ENCODE measurements around the gene NR3C2. TPM values are rescaled to one million over a fixed set of nuclear protein-coding genes. Genes with fewer than 3 reads are reported as not detected.

NR3C2 gene
- total RNA-seq, 1 experiment from 2014 or later: 2.8 TPM

DNA sequence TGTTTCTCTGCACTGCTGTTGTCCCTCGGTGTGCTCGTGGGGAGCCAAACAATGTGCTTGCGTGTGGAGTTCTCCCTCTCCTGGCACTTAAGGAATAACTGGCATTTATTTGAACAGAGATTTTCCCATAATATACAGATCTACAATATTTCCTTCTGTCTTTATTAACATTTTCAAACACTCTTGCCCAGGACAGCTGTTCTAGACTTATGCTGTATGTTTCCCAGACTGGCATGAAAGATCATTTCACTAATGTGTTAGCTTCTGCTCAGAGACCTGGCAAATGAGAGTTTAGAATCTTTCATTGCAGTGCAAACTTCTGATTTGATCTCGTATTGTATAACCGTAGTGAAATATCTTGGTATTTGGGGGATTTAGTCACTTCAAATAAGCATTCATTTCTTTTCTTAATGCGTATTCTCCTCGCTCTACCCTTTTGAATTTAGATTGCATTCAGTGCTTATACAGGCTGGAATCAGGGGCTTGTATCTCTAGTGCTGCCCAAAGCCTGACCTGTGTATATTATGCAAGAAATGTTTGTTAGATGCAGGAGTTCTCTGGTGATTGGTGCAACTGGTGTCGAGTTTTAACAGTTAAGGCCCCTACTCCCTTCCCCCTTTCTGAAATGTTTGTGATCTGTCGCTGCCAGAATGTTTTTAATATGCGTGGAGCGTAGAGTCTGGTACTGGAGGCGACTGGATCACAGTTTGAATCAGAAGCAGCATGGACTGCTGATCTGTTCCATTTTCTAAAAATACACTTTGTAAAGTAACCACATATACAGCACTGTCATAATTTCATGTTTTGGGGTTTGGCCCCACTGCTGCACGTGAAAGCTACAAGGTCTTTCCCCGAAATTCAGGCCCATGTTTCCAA, 384.0 kb downstream of the NR3C2 start:
- TF ChIP-seq EZH2phosphoT487 (IDR thresholded peaks at IDR 0.05; ENCODE audit: borderline replicate concordance, low read length): no peak
- TF ChIP-seq, protein P1, sequence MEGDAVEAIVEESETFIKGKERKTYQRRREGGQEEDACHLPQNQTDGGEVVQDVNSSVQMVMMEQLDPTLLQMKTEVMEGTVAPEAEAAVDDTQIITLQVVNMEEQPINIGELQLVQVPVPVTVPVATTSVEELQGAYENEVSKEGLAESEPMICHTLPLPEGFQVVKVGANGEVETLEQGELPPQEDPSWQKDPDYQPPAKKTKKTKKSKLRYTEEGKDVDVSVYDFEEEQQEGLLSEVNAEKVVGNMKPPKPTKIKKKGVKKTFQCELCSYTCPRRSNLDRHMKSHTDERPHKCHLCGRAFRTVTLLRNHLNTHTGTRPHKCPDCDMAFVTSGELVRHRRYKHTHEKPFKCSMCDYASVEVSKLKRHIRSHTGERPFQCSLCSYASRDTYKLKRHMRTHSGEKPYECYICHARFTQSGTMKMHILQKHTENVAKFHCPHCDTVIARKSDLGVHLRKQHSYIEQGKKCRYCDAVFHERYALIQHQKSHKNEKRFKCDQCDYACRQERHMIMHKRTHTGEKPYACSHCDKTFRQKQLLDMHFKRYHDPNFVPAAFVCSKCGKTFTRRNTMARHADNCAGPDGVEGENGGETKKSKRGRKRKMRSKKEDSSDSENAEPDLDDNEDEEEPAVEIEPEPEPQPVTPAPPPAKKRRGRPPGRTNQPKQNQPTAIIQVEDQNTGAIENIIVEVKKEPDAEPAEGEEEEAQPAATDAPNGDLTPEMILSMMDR (conservative IDR thresholded peaks at IDR 0.05; ENCODE audit: low read depth, low read length): no peak
- no peak for TF ChIP-seq EZH2 (IDR thresholded peaks at IDR 0.05; ENCODE audit: low read length, unreplicated experiment)
- no peaks in the 10 kb centered on the region for H4K20me1 ChIP-seq (ENCODE audit: low read length)
- H3K27ac ChIP-seq (ENCODE audit: low read length): no peak overlapping the region
- no peaks in the 10 kb centered on the region; the same call in 1 of the 2 replicates for H3K4me1 ChIP-seq (ENCODE audit: insufficient read depth, low read length)
- ATAC-seq: no peak
- no peaks in the 10 kb centered on the region for H3K36me3 ChIP-seq (ENCODE audit: low read depth, low read length)
- BruUV-seq (replicated peaks): no TSS peak
- DNase-seq: no peak
- H2AFZ ChIP-seq (ENCODE audit: low read length): no peak overlapping the region
- no peaks in the 10 kb centered on the region for H3K27me3 ChIP-seq (ENCODE audit: low read length)
- no peaks in the 10 kb centered on the region for H3F3A ChIP-seq (ENCODE audit: low read length, unreplicated experiment)
- intact Hi-C loops (cut with micrococcal nuclease): no loop called here
- H3K79me2 ChIP-seq (ENCODE audit: low read length): no peaks in the 10 kb centered on the region
- no peak overlapping the region for H3K9ac ChIP-seq (ENCODE audit: low read length)
- ChIA-PET CTCF (no interaction called here), POLR2A (ENCODE audit: unreplicated experiment) (no interaction called here)
- no peaks in the 10 kb centered on the region for H3K9me2 ChIP-seq (replicated peaks; ENCODE audit: low read length)
- H3K9me3 ChIP-seq (ENCODE audit: low read length): no peaks in the 10 kb centered on the region
- no peak overlapping the region for H3K4me3 ChIP-seq (ENCODE audit: low read length)
- no peak overlapping the region for H3K4me2 ChIP-seq (ENCODE audit: low read length)

DNA sequence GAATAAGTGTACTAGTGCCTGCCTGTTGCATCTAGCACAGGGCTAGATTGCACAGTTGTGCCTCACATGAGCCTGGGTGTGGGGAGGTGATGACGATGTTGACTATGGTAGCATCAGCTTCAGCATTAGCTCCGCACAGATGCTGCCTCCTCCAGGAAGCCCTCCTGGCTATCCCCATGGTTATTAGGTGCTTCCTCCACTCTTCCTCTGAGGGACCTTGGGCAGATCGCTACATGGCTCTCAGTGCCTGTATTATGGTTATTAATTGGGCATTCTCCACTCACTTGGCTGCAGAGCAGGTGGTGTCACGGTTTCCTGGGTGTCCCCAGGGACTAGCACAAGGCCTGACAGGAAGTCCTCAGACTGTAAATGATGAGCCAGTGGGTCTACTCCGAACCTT, 384.7 kb downstream of the NR3C2 start:
- Histone ChIP-seq H3K9ac (ENCODE audit: low read length) (no peak overlapping the region), H3K4me3 (ENCODE audit: low read length) (no peak overlapping the region), H3K79me2 (ENCODE audit: low read length) (no peaks in the 10 kb centered on the region), H3K9me3 (ENCODE audit: low read length) (no peaks in the 10 kb centered on the region), H3F3A (ENCODE audit: low read length, unreplicated experiment) (no peaks in the 10 kb centered on the region), H3K4me2 (ENCODE audit: low read length) (no peak overlapping the region), H3K27me3 (ENCODE audit: low read length) (no peaks in the 10 kb centered on the region), H3K27ac (ENCODE audit: low read length) (no peak overlapping the region), H4K20me1 (ENCODE audit: low read length) (no peaks in the 10 kb centered on the region), H3K36me3 (ENCODE audit: low read depth, low read length) (no peaks in the 10 kb centered on the region), H3K9me2 (replicated peaks; ENCODE audit: low read length) (no peaks in the 10 kb centered on the region), H3K4me1 (ENCODE audit: insufficient read depth, low read length) (no peaks in the 10 kb centered on the region; the same call in 1 of the 2 replicates), H2AFZ (ENCODE audit: low read length) (no peak overlapping the region)
- TF ChIP-seq EZH2phosphoT487 (IDR thresholded peaks at IDR 0.05; ENCODE audit: borderline replicate concordance, low read length): no peak
- TF ChIP-seq, protein P1 (conservative IDR thresholded peaks at IDR 0.05; ENCODE audit: low read depth, low read length): no peak
- TF ChIP-seq EZH2 (IDR thresholded peaks at IDR 0.05; ENCODE audit: low read length, unreplicated experiment): no peak
- BruUV-seq (replicated peaks): no TSS peak
- intact Hi-C loops (cut with micrococcal nuclease): no loop called here
- CTCF ChIA-PET: no interaction called here
- POLR2A ChIA-PET (ENCODE audit: unreplicated experiment): no interaction called here
- DNase-seq: no peak
- ATAC-seq: no peak

DNA sequence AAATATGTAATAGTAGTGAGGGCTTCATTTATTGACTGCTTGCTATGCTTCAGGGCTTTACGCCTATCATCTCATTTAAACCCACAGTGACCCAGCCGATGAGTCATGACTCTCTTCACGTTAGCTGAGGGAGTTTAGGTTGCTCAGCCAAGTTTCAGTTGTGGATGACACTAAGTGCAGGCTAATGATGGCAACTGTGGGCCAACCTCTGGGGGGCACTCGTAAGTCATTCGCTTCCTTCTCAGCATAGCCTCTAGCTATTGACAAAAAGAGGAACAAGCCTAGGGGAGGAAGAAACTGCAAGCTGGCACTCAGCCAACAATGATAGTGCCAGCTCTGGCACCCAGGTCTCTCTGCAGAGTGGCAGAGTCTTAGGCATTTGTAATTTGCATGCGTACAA, 385.3 kb downstream of the NR3C2 start:
- Histone ChIP-seq H3K9me2 (replicated peaks; ENCODE audit: low read length) (no peaks in the 10 kb centered on the region), H3K79me2 (ENCODE audit: low read length) (no peaks in the 10 kb centered on the region), H3K27ac (ENCODE audit: low read length) (no peak overlapping the region), H3K4me3 (ENCODE audit: low read length) (no peak overlapping the region), H3K36me3 (ENCODE audit: low read depth, low read length) (no peaks in the 10 kb centered on the region), H3K4me2 (ENCODE audit: low read length) (no peak overlapping the region), H3K9me3 (ENCODE audit: low read length) (no peaks in the 10 kb centered on the region), H3K4me1 (ENCODE audit: insufficient read depth, low read length) (no peaks in the 10 kb centered on the region; the same call in 1 of the 2 replicates), H3K9ac (ENCODE audit: low read length) (no peak overlapping the region), H3F3A (ENCODE audit: low read length, unreplicated experiment) (no peaks in the 10 kb centered on the region), H4K20me1 (ENCODE audit: low read length) (no peaks in the 10 kb centered on the region), H2AFZ (ENCODE audit: low read length) (no peak overlapping the region), H3K27me3 (ENCODE audit: low read length) (no peaks in the 10 kb centered on the region)
- intact Hi-C loops (cut with micrococcal nuclease): no loop called here
- ChIA-PET CTCF (no interaction called here), POLR2A (ENCODE audit: unreplicated experiment) (no interaction called here)
- BruUV-seq (replicated peaks): no TSS peak
- peak; percentile 33; the same call in 1 of the 2 replicates for ATAC-seq
- TF ChIP-seq EZH2 (IDR thresholded peaks at IDR 0.05; ENCODE audit: low read length, unreplicated experiment): no peak
- TF ChIP-seq EZH2phosphoT487 (IDR thresholded peaks at IDR 0.05; ENCODE audit: borderline replicate concordance, low read length): no peak
- TF ChIP-seq, protein P1 (conservative IDR thresholded peaks at IDR 0.05; ENCODE audit: low read depth, low read length): peak; percentile 35; the same call in 1 of the 2 replicates
- DNase-seq: peak; percentile 59
